HG02981 (cell line): ENCODE data around the gene CTU2.

ENCODE experiments used
- ATAC-seq: cut with Tn5 transposase; IDR thresholded peaks from one replicate; pipeline ENCODE4 v1.9.1; 2021; ENCODE audit warnings: mild to moderate bottlenecking, moderate library complexity; ENCODE audit not compliant: unreplicated experiment

The CTU2 gene

DNA sequence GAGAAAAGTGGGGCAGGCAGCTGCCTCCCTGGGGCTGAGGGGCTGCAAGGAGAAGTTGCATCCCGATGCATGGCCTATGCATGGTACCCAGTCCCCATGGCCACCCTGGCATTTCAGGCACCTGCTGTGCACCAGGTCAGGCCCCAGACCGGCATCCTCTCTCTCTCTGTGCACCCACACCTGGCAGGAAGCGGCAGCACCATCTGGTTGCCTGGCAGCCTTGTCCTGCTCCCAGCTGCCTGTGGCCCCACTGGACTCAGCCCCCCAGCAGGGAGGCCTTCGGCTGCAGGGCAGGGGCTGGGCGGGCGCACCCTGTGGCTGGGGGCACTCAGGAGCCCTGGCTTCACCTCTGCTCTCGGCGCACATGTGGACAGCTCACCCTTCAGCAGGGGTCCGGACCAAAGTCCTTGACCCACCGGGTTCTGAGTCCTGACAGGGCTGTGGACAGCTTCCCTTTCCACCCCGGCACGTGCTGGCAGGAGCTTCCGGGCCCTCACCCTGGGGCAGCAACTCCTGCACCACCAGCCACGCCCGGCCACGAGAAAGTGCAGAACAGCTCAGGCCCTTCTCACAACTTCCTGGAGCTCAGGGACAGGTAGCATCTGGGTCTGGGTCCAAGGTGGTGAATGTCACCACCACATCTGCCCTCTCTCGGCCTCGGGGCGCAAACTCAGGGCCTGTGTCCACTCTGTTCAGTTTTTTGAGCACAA is 36.7 kb downstream of the CTU2 start:
- no peak for ATAC-seq

- ATAC-seq: no peak
These were observed 37.6 kb downstream of the CTU2 start for GRCh38 chr16:88743693-88744576.

GRCh38 chr16:88744577-88745521 is 38.5 kb downstream of the CTU2 start:
- peak; percentile 8 for ATAC-seq

- no peak for ATAC-seq
These were observed 40.2 kb downstream of the CTU2 start for GRCh38 chr16:88746506-88746905.

DNA sequence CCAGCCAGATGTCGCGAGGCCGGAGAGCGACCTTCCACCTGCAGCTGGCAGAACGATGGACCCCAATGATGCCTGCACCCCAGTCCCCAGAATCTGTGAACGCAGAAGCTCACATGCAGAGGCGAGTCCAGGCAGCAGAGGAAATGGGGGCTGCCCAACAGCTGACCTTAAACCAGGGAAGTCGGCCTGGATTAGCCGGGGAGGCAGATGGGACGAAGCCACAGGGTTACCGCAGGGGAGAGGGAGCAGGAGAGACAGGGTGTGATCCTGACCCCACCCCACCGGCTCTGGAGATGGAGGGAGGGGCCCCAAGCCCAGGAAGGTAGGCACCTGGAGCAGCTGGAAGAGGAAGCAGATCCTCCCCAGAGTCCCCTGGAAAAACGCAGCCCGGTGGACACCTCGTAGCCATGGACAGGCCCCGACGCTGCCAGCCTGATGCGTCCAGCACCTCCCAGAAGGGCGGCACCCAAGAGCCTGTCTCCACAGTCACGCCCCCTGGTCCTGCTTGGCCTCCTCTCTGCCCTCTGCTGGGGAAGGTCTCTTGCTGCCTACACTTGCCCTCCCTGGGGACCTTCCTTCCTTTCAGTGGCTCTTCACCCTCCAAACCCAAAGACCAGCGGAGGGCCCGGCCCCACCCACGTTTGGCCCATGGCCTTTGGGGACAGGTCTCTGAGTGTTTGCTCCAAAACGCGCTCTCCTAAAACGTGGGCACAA is 41.4 kb downstream of the CTU2 start:
- no peak for ATAC-seq

DNA sequence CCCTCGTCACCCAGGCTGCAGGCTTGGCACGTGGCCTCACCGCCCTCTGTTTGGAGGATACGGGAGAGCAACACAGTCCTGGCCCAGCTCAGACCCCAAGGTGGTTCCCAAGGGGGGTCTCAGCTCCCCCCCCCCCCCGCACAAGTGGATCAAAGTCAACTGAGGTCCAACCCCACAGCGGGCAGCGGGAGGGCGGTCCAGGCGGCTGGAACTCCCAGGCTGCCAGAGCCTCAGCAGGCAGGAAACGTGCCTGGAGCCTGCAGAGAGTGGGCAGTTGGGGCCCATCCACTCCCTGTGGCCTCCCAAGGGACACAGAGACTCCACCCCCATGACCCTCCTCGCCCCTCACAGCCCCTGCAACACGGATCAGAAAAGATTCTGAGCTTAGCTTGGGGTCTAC is 42.1 kb downstream of the CTU2 start:
- no peak for ATAC-seq

GRCh38 chr16:88749358-88749757 is 43.1 kb downstream of the CTU2 start:
- ATAC-seq: no peak

GRCh38 chr16:88750854-88751253 is 44.6 kb downstream of the CTU2 start:
- no peak for ATAC-seq

DNA sequence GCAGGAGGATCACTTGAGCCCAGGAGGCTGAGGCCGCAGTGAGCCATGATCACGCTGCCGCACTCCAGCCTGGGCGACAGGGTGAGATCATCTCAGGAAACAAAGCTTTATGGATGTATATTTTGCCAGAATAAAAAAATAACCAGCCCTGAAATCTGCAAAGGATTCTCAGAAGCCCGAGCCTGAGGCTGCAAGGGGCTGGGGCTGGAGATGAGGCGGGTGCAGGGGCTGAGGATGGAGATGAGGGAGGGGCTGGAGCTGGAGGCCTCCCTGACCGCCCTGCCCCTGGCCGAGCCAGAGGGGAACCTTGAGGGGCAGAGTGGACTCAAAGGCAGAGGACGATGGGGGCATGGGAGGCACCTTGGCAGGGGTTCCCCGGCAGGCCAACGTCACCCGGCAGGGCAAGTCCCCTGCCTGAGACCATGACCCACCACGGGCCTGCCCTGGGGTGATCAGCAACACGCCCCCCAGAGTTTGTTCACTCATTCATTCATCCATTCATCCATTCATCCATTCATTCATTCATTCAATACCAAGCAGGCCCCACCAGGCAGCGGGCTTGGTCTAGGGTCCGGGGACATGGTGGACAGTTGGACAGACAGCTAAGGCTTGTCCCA is 46.2 kb downstream of the CTU2 start:
- ATAC-seq: no peak

GRCh38 chr16:88753191-88753590 is 46.9 kb downstream of the CTU2 start:
- ATAC-seq: no peak

DNA sequence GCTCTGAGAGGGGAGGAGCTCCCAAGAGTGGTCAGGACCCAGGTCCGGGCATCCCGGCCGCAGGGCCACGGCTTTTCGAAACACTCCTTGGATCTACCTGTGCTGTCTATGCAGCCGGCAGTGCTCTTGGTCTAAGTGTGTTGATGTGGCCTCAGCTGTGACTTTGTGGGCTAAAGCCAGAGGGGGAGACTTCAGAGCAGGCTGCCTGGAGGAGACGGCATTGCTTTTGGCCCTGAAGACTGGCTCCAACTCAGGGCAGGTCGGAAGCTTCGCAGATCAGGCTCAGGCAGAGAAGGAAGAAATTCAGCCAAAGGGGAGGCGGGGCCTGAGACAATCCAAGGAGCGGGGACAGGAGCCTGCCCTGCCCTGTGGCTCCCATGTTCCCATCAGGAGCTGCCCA is 47.3 kb downstream of the CTU2 start:
- ATAC-seq: no peak

DNA sequence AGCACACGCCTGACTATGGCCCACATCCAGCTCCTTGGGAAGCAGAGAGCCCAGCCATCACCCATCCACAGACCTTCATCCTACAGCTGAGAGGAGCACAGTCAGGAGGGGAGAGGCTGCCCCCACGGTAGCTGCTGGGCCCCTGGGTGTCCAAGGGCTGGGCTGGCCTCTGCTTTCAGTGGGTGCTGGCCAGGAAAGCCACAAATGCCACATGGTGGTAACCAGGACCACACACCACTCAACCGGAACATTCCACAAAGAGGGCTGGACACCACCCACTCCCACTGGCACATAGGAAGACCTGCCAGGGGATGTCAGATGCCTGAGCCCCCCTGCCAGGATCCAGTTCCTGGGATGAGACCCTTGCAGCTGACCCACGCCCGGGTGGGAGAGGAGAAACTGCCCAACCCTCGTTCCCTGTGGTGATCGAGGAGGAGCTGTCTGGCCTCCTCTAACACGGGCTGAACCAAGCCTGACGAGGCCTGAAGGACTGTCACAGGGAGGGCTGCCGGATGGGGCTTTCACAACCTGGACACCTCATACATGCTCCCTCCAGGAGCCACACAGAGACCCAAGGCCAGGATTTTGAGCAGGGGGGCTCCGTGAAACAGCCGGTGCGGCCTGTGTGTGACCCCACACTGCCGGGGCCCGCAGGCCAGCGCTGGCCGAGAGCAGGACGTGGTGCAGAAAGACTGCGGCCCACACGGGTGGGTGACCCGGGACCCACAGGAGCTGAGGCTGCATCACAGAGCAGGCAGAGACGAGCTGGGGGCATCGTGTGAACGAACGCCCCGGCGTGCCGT is 48.0 kb downstream of the CTU2 start:
- no peak for ATAC-seq

DNA sequence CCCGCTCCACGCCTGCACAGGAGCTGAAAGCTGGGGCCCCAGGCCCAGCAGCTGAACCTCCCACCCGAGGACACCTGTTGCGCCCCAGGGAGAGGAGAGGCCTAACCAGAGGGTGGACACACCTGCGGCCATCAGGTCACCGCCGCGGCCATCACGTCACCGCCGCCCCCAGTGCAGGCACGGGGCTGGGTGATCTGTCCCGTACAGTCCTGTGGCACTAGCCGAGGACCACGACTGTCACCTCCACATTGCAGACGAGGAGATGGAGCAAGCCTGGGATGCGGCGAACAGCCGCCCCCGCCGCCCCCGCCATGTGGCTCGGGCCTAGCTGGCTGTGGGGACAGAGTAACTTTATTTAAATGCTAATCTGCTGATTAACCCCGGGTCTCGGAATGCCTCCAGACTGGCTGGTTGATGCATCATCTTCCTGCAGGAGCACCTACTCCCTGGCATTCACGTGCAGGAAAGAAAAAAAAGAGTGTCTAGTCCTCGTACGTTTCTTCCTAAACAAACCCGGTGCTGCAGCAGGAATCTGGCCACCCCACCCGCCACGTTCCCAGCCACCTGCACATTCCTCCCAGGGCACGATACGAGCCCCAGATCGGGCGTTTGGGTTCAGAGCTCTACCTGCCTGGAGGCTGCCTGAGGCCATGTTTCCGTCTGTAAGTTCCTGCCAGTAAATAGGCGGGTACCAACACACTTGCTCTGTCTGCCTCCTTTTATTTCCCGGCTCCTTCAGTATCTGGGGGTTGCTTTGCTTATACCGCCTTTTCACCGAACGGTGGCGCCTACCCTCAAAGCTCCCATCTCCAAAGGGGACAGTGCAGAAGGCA is 48.8 kb downstream of the CTU2 start:
- no peak for ATAC-seq

DNA sequence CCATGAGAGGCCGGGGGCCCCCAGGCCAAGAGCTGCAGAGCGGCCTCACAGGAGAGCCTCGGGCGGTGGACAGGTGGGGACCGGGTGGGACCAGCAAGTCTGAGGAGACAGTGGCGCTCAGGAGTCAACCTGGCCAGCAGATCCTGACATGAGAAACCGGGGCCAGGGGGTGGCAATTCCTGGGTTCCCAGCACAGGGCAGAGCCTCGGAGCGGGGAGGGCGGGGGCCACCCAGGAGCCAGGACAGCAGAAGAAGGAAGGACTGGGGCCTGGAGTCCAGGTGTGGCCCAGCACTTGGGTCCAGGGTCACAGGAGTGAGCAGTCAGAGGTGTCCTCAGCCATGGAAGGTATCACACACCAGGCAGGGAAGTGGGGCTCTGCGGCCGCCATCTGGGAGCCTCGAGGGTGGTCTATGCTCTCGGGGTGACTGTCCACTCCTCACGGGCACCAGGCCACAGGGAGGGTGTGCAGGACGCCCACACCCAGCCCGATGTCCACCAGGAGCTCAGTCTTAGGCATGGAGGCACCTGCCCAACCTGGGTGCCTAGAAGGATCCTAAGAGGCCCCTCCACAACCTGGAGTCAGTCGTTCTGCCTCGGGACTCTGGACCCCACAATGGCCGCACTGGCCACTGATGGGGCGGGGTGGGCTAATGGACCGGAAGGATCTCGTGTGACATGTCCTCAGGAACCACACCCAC is 49.6 kb downstream of the CTU2 start:
- no peak for ATAC-seq

DNA sequence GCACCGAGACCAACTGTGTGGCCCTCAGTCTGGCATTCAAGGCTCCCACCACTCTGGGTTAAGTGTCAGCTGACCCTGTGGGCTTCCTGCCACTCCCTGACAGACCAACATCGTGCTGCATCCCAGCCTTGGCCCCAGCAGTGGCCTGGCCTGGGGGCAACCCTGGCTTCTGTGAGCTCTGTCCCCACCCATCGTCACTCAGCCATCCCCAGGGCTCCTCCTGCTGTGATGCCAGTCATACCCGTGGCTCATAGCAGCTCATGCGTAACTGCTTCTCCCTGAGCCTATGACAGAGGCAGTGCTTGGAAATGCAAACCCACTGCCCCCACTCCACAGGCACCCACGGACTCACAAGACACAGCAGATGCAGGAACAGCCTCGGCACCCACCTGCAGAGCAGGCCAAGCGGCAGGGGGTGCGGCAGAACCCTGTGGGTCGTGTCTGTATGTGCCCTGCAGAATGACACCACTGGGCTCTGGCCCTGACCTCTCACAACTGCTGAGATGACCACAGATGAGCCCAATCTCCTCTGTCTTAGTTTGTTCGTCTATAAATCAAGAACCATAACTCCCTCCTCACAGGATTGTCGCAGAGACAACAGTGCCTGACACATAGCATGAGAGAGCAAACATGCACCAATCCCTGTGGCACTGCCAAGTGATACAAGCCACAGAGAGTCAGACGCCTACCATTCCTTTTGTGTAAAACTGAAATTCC is 52.1 kb downstream of the CTU2 start:
- no peak for ATAC-seq

DNA sequence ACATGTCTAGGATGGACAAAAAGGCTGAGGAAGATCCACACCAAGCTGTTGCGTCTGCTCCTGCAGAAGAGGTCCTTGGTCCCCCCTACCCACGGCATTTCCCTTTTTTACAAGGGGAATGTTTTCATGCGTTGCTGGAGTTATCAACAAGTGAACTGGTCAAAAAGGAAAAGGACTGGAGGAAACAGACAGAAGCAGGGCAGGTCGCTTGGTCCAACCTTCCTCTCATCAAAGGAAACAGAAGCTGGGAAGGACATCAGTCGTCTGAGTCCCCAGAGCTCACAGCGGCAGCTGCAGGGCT is 52.6 kb downstream of the CTU2 start:
- ATAC-seq: no peak

- ATAC-seq: no peak
These were observed 53.1 kb downstream of the CTU2 start for GRCh38 chr16:88759245-88759975.
